ENCODE results near the gene POLR2A. TPM values are rescaled to one million over a fixed set of nuclear protein-coding genes. Genes with fewer than 3 reads are reported as not detected.

POLR2A gene
- total and polyA plus RNA-seq, 10 of the 15 experiments (the other 5 are each of a cell fraction or from before 2014, with no cell fraction given): 1.7 to 121 (median 33.4) TPM

GRCh38 chr17:7484067-7484918 lies at the start of gene POLR2A (continued):
- TF ChIP-seq STAT3 (IDR thresholded peaks at IDR 0.05; ENCODE audit: low read depth, low read length): no peak
- TF ChIP-seq ZBTB11 (CRISPR knock-in tag; IDR thresholded peaks at IDR 0.05): peak; percentile 63
- TF ChIP-seq RB1 (IDR thresholded peaks at IDR 0.05; ENCODE audit: borderline replicate concordance): peak; percentile 29; the same call in 1 of the 2 replicates
- peak; percentile 86 for TF ChIP-seq PRDM15 (CRISPR knock-in tag; IDR thresholded peaks at IDR 0.05)
- TF ChIP-seq PML (IDR thresholded peaks at IDR 0.05; ENCODE audit: low read length): peak; percentile 100
- TF ChIP-seq WRNIP1 (IDR thresholded peaks at IDR 0.05; ENCODE audit: borderline replicate concordance, low read depth, low read length): peak; percentile 99; the same call in 1 of the 2 replicates
- peak; percentile 100 for TF ChIP-seq POLR2AphosphoS5 (IDR thresholded peaks at IDR 0.05; ENCODE audit: low read length)
- peak; percentile 39; the same call in 1 of the 2 replicates for TF ChIP-seq NR2C1 (IDR thresholded peaks at IDR 0.05)
- TF ChIP-seq BHLHE40 (IDR thresholded peaks at IDR 0.05; ENCODE audit: borderline replicate concordance in 1 of 2, low read depth in 2 of 2, low read length in 1 of 2): peak; percentile 92 to 96
- TF ChIP-seq EED (IDR thresholded peaks at IDR 0.05; ENCODE audit: low read depth): peak; percentile 92
- TF ChIP-seq MTA2 (IDR thresholded peaks at IDR 0.05; ENCODE audit: low read depth): peak; percentile 78
- 0 out of 2 replicates have a peak, but pooled peaks have one; percentile 25 for TF ChIP-seq CEBPZ (IDR thresholded peaks at IDR 0.05; ENCODE audit: low read depth, low read length)
- TF ChIP-seq ATF2 (IDR thresholded peaks at IDR 0.05; ENCODE audit: low read length): peak; percentile 2; the same call in 1 of the 2 replicates
- no peak for TF ChIP-seq DPF2 (IDR thresholded peaks at IDR 0.05)
- TF ChIP-seq IRF4 (IDR thresholded peaks at IDR 0.05; ENCODE audit: low read depth, low read length): no peak
- TF ChIP-seq BCL11A (IDR thresholded peaks at IDR 0.05; ENCODE audit: low read depth, low read length): peak; percentile 6; the same call in 1 of the 2 replicates

Measured in GM12878 (cell line).